PC-9 (cell line): Measurements from ENCODE around the gene FIGNL2.

Experiments
- CTCF ChIP-seq: fragments of 200-600 bp; sonication (generic); conservative IDR thresholded peaks from 2 replicates; pipeline ENCODE4 v1.6.1; 2017; ENCODE audit warnings: mixed run types, antibody characterized with exemption, mild to moderate bottlenecking, moderate library complexity
- EZH2 ChIP-seq: fragments of 200-600 bp; sonication (generic); IDR thresholded peaks from 2 replicates; pipeline ENCODE4 v1.8.0; 2017; ENCODE audit warnings: antibody characterized with exemption, low read depth

- TF ChIP-seq CTCF (no peak), EZH2 (no peak)
These were observed 40.0 kb upstream of the FIGNL2 start for GRCh38 chr12:51888316-51889215.
